ENCODE data around the gene SERTM2. TPM values are rescaled to one million over a fixed set of nuclear protein-coding genes. Genes with fewer than 3 reads are reported as not detected.

Gene SERTM2
- total RNA-seq, 3 donors from 2014 or later (not counting 1 experiment from before 2014, with no cell fraction given), result not detected

Other genes with a start within 250 kb of the SERTM2 start
- not detected for gene CAPN6, start 241.2 kb upstream of the SERTM2 start, total RNA-seq
- not detected for gene DCX, start 99.5 kb upstream of the SERTM2 start, total RNA-seq
- 100 to 1,000 TPM in 1 of 3 donors, 10 to 100 TPM in 2; 57.3 to 120 (median 97.2) TPM for gene ALG13, start 169.5 kb downstream of the SERTM2 start, total RNA-seq